Measurements from ENCODE around the gene C1orf122.
A peak's percentile ranks its signal among the peaks of the same experiment; 100 is the strongest.
"Not testable (repeated sequence)": the region's sequence is repeated elsewhere in the genome, so short reads cannot be mapped to it uniquely, and the experiment has no call there.

C1orf122 gene

DNA sequence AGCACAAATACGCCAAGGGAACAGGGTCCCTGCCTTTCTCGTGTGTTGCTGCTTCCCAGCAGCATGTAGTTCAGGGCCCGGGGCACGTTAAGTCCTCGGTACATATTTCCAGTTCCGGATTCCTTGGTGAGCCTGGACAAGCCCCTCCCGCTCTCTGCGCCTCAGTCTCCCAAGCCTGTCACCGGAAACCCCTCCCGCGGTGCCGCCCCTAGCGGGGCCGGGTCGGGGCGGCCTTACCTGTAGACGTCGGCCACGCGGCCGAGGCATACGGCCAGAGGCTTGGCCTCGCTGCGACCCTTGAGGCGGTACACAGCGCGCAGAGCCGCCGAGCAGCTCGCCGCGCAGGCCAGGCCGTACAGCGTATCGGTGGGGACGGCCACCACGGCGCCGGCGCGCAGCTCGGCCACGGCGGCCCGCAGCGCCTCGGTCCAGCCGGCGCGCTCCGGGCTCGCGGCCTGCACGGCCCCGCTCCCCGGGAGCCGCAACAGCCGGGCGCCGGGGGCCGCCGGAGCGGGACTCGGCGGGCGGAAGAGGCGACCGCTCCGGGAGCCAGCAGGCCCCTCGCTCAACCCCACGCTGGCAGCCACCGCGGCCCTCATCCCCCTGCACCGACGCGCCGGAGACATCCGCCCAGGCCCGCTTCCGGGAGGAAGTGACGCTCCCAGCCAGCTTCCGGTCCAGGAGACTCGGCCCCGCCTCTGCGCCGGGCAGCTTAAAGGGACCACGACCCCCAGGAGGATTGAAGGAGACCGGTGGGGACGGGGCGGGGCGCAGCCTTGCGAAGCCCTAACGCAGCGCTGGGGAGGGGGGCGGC is at the start of gene C1orf122, which contains the start of gene YRDC:
C1orf122 (plus strand) TSS at position 236 of the 814 bp plus-strand sequence. CDS start 615 bp downstream, outside the sequence.
YRDC (minus strand) TSS at position 654 of the 814 bp plus-strand sequence; CDS start at position 626, 28 bp downstream.
- H3K4me3 ChIP-seq (ENCODE audit: low read depth, low read length) = peak within 1 kb of the TSS; percentile 88

DNA sequence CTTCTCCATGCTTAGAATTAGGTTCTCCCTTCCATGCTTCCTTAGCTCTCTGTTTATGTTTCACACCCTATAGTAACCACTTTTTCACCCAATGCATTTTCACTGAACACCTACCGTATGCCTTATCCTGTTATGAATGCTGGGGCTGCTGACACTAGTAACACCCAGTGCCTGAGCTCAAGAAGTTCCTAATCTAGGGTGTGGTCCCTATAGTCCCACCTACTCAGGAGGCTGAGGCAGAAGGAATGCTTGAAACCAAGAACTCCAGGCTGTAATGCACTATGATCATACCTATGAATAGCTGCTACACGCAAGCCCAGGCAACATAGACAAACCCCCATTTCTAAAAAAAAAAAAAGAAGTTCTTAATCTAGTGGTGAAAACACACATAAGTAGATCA is 48.1 kb upstream of the C1orf122 start:
- no peak overlapping the region for H3K4me3 ChIP-seq (ENCODE audit: low read depth, low read length)

DNA sequence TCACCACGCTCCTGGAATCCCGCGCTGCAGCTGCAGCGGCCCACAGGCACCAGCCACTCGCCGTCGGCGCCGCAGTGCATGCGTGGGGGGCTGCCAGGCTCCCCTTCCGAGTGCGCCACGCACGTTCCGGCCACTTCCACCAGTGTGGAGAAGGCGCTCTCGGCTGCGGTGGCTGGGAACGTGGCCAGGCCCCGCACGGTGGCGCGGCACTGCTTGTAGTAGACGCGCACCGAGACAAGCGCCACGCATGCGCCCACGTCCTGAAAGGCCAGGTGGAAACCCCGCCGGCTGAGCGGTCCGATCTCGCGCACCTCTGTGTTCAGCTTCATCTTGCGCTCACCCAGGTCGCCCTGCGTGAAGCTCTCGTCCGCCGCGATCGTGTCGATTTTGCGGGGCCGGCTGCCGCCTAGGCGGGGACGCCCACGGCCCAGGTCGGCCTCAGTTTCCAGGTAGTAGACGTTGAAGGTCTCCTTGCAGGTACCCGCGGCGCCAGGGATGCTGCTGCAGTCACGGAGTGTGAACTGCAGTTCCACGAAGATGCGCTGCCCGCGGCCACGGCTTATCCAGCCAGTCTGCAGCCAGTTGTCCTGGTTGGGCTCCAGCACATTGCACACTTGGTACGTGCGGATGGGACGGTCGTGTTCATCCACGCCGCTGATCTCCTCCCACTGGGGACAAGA is 46.0 kb upstream of the C1orf122 start:
- H3K4me3 ChIP-seq (ENCODE audit: low read depth, low read length) = no peak overlapping the region

DNA sequence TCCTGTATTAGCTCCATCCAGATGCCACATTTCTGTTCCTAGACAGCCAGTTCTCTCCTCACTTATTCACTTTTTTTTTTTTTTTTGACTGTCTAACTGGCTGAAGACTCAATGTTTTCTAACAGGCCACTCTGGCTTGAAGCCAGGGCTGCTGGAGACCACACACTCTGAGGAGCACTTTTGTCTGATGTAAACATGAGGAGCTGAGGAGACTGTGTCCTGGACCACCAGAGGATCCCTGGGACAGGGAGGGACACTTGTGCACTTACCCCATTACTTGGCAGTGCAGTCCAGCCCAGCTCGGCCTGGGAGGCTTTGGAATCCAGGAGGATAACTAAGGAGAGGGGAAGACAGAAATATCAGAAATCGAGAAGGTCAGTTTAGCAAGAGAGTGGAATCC is 45.1 kb upstream of the C1orf122 start:
- H3K4me3 ChIP-seq (ENCODE audit: low read depth, low read length) = no peak overlapping the region

DNA sequence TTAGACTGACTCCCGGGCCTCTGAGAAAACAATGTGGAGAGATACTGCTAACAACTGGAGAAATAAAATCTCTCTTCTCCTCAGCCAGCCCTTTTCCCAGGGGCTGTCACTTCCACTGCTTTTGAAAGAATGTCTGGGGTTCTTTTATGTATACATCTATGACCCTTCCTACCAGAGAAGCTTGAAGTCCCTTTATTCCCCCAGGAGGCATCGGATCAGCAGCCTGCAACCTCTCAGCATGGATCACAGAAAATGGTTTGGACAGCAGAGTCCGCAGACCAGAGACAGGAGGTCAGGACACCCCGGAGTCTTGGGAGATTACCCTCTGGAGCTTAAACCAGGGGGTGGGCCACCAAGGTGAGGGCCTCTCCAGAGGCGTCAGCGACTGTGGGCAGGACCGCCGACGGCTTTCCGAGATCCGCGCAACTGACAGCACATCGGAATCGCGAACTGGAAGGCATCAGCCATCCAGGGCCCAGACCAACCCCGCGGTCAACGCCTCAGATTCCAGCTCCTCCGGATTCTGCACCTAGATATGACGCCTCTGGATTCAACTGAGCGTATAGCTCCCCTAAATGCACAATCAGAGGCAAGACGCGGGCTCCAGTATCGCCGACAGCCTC is 43.7 kb upstream of the C1orf122 start:
- no peak overlapping the region for H3K4me3 ChIP-seq (ENCODE audit: low read depth, low read length)

DNA sequence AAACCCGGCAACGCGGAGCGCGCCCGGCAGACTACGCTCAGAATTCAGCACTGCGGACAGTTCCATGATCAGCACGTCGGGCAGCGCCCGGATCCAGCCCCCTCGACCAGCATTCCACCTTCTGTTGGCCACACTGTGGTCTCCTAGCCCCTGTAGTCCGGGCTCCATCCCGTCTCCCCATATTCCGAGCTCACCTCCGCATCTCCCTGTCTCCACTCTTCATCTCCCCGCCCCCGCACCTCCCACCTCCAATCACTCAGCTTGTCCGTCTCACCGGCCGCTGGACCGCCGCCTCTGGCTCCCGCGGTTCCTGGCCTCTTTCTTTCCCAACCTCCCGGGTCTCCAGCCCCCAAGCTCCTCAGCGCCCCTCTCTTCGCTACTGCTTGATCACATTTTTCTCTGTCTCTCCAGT is 43.2 kb upstream of the C1orf122 start:
- no peak overlapping the region for H3K4me3 ChIP-seq (ENCODE audit: low read depth, low read length)

DNA sequence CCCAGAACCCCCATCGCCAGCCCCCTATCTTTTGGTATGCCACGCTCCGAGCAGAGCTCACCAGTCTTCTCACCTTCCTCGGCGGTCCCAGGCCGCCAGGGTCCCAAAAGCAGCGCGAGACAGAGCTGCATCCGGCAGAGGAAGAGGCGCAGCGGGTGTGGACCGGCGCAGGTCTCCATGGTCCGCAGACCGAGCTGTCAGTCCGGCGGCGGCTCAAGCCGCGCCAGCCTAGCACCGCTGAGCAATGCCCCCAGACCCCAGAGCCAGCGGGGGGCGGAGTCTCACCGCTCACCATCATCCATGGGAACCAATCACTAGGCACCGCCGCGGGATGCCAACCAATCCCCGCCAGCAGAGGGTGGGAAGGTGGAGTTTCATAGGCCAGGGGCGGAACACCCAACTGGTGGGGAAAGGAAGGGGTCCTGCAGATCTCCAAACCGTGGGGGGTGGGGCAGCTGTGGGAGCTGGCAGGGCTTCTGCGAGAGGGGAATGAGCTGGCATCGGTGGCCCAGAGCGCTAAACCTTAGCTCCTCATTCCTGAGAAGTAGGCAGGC is 42.6 kb upstream of the C1orf122 start, which contains the start of gene EPHA10:
EPHA10 (minus strand) TSS at position 233 of the 554 bp plus-strand sequence; CDS start at position 179, 54 bp downstream.
- no peak within 1 kb of the TSS for H3K4me3 ChIP-seq (ENCODE audit: low read depth, low read length)

DNA sequence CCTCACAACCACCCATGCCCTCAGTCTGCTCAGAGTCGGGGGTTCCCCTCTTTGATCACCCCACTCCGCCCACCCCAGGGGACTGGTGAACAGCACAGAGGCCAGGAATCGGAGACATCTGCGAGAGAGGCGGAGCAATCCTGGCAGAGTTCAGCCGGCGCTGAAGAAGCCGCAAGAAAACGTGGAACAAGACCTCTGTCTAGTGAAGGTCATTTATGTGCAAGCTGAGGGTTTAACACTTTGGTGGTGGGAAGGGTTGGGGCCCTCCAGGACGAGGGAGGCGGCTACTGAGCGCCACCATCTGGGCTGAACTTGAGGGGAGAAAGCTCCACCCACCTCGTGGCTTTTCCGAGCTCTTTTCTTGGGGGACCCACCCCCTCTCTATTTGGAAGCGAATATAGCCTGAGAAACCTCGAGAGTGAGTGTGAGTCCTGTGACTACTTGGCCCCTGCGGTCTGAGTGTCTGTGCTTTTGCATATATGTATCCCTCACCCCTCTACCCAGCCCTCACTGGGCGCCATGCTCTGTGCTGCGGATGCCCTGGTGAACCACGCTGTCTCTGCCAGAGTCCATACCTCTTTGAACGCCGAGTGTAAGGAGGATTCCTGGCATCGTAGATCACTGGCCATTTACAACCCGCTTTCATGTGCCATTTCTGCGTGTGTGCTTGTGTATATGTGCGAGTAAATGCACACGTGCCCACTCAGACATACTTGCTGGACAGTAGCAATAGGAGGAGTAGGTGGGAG is 41.5 kb upstream of the C1orf122 start:
- no peak overlapping the region for H3K4me3 ChIP-seq (ENCODE audit: low read depth, low read length)

DNA sequence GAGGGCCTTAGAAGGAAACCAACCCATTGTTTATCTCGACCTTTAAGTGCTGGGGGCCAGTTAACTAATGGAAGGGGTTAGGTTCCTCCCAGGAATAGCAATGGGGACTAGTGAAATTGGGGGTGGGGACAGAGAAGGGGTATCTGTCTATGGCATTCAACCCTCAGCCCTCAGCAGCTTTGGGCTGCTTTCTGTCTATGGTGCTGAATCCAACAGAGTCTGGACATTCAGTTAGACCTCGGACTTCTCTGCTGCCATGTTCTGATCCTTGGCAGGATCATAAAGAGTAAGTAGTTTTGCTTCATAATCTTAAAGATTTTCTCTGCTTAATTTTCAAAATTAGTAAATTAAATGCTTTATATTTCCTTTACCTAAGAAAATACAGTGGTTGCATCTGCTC is 40.1 kb upstream of the C1orf122 start:
- no peak overlapping the region for H3K4me3 ChIP-seq (ENCODE audit: low read depth, low read length)

DNA sequence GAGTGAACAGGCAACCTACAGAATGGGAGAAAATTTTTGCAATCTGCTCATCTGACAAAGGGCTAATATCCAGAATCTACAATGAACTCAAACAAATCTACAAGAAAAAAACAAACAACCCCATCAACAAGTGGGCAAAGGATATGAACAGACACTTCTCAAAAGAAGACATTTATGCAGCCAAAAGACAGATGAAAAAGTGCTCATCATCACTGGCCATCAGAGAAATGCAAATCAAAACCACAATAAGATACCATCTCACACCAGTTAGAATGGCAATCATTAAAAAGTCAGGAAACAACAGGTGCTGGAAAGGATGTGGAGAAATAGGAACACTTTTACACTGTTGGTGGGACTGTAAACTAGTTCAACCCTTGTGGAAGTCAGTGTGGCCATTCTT is 36.1 kb upstream of the C1orf122 start:
- H3K4me3 ChIP-seq (ENCODE audit: low read depth, low read length) = not testable (repeated sequence)

DNA sequence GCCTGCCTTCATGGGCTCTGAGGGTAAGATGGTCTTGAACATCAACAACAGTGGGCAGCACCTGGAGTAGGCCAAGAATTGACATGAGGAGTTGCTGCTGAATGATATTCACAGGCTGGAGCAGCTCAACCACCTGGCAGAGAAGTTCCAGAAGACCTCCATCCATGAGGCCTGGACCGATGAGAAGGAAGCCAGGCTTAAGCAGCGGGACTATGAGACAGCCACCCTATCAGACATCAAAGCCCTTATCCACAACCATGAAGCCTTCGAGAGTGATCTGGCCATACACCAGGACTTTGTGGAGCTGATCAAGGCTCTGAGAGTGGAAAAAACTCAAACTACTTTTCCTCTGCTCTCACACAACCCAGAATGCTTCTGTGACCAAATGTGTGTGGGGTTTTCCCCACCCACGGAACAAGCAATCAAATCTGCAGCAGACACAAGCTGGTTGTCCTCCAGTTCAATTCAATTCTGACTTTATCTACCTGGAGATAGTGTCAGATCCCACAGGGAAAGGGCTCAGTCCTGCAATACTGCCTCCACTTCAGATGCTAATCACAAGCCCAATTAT is 30.6 kb upstream of the C1orf122 start:
- H3K4me3 ChIP-seq (ENCODE audit: low read depth, low read length) = no peak overlapping the region

DNA sequence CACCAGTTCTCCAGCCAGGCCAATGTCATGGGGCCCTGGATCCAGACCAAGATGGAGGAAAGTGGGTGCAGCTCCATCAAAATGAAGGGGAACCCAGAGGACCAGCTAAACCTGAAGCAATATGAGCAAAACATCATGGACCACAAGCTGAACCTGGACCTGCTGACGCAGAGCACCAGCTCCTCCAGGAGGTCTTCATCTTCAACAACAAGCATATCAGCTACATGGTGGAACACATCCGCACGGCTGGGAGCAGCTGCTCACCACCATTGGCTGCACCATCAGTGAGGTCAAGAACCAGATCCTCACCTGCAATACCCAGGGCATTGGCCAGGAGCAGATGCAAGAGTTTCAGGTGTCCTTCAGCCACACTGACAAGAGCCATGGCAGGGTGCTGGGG is 28.9 kb upstream of the C1orf122 start:
- no peak overlapping the region for H3K4me3 ChIP-seq (ENCODE audit: low read depth, low read length)

DNA sequence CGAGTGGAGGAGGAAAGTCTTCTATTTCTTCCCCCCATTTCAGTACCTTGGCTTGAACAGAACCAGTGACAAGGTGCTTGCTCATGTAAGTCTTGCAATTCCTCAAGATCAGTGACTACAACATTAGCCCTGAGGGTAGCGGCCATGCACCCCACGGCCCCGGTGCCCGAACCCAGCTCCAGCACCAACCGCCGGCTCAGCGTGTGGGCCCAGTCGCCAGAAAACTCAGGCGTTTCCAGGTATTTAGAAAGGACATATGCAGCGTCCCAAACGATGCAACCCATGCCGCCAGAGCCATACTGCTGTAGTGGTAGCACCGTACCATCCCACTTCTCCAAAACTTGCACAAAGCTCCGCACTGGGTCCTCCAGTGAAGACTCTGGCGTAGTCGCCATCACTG is 25.1 kb upstream of the C1orf122 start:
- no peak overlapping the region for H3K4me3 ChIP-seq (ENCODE audit: low read depth, low read length)

DNA sequence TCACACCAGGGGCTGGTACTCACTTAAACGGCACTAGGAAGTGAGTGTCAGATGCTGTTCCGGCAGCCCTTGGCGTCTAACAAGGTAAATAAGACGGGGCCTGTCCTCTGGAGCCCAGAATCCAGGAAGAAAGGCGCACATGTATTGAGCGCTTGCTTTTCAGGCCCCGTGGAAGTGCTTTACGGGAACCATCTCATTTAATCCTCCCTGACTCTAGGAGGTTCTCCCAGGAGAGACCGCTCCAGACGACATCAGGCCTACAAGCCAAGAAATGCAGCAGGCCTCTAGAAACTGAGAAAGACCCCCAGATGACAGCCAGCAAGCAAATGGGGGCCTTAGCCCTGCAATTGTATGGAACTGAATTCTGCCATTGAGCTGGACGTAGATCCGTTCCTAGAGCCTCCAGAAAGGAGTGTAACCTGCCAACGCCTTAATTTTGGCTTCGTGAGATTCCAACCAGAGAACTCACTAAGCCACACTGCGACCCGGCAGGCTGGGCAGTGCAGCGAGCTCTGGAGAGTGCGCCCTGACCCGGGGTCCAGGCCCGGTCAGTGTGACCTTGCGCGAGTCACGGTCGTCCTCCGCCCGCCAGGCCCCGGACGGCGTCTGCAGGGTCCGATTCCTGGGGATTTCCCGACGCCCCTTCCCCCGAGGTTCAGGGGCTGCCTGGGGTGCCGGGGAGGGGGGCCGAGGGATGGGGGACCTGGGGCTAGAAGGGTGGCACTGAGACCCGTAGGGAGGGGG is 14.5 kb upstream of the C1orf122 start:
- no peak overlapping the region for H3K4me3 ChIP-seq (ENCODE audit: low read depth, low read length)

DNA sequence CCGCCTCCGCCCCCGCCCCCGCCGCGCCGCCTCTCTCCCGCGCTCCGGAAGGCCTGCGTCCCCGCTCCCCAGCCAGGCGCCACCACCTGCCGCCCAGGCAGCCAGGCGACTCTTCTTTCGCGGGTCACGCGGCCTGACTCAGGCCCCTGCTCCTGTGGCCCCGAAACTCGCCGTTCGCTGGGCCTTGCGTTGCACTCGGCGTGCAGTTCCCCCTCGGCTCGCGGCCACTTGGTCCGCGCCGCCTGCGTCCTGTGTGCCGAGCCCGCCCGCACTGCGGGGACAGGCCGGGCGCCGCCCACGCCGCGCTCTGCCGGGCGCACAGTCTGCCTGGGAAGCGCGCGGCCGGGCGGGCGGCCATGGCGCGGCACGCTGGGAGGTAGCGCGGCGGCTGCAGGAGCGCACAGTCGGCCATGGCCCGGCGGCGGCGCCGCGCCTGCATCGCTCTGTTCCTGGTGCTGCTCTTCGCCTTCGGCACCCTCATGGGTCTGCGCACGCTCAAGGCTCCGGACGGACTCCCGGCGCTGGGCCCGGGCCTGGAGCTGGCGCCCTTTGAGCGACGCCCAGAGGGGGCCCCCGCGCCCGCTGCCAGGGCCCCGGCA is 13.7 kb upstream of the C1orf122 start, which contains the start of gene MANEAL:
MANEAL (plus strand) TSS at position 75 of the 599 bp plus-strand sequence; CDS start at position 411, 336 bp downstream.
- H3K4me3 ChIP-seq (ENCODE audit: low read depth, low read length) = peak within 1 kb of the TSS; percentile 55

DNA sequence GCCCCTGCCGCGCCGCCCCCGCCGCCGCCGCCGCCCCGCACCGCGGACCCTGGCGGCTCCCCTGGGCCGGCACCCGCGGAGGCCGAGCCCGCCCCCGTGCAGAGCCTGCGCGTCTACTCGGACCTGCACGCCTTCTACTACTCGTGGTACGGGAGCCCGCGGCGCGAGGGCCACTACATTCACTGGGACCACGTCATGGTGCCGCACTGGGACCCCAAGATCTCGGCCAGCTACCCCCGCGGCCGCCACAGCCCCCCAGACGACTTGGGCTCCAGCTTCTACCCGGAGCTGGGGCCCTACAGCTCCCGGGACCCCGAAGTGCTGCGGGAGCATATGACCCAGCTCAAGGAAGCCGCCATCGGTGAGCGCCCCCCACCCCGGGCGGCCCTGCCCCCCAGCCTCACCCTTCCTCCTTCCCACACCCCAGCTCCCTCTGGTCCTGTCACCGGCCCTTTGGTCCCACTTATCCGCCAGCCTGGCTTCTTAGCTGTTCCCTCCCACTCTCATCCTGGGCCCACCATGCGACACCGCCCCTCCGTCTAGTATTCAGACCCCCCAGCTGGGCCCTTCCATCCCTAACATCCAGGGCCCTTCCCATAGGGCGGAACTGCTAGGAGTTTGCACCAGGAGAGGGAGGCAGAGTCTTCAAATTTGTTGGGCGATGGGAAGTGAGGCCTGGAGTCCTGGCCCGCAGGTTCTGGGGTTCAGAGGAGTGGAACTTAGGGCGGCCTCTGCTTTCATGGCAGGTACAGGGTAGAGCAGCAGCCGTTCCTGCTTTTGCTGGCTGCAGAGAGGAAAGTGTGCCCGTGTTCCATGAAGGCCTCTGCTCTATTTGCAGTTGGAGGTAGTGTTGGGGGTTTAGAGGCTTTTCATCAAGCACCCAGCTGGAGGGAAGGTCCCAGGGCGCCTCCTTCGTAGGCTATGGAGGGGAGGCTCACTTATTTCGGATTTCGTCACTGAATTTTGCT is 12.9 kb upstream of the C1orf122 start:
- peak overlapping the region; percentile 37 for H3K4me3 ChIP-seq (ENCODE audit: low read depth, low read length)

DNA sequence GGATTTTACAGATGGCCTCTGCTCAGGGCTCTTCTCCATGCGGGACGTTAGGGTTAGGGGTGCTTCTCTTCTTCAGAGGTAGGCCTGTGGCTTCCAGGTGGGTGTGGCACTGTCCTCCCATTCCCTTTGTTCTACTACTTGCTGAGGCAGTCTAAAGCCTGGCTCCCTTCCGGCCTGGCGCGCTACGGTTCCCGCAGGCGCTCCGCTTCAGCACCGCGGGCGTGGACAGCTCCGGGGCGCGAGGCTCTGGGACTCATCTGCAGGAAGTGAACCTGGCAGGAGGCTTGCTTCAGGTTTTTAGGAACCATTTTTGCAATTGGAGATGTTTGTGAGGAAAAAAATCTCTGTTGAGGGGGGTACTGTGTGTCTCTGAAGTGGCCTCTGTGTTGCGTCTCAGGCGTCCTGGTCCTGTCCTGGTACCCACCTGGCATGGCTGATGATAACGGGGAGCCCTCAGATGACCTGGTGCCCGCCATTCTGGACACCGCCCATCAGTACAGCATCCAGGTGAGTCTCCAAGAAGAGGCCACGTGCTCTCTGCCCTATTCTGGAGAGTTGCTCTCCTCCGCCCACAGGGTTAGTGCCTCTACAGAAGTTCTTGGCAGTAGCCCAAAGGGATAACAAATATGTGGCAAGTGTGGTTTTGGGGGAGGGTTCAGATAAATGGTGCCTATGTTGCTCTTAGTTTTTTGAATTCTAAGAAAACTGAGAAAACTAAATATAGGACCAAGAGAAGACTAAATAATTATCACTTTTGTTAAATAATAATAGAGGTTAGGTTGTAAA is 12.1 kb upstream of the C1orf122 start:
- H3K4me3 ChIP-seq (ENCODE audit: low read depth, low read length) = peak overlapping the region; percentile 14

Measured in iPS-11a (cell line).